Right lobe of liver (tissue), 6 donors: ENCODE measurements around the gene CYP8B1. TPM values are rescaled to one million over a fixed set of nuclear protein-coding genes. Genes with fewer than 3 reads are reported as not detected.

Experiments used
- ATAC-seq, 4 donors: fragments of 200-7000 bp; cut with Tn5 transposase; one replicate each; pipeline ENCODE4 v1.9.1; 2020; ENCODE audit warnings: mild to moderate bottlenecking in 4 of 4, moderate library complexity in 4 of 4
- DNase-seq, 3 donors: peaks; one replicate each; pipeline ENCODE4 v3.0.0-alpha.2; 2020
- H3K27ac ChIP-seq, 3 donors: fragments of 200-600 bp; one replicate each; pipeline ENCODE4 v1.8.0; 2022
- H3K27me3 ChIP-seq, 2 donors: fragments of 200-600 bp; one replicate each; pipeline ENCODE4 v1.8.0; 2022
- H3K36me3 ChIP-seq, 4 donors: fragments of 200-600 bp; sonication (generic) in 1 of 4; one replicate each; pipeline versions ENCODE4 v1.5.1 to v1.8.0; 2017 to 2022; ENCODE audit warnings: control low read depth in 1 of 4
- H3K4me1 ChIP-seq, 4 donors: fragments of 200-600 bp; sonication (generic) in 1 of 4; one replicate each; pipeline versions ENCODE4 v1.5.1 to v1.8.0; 2017 to 2022; ENCODE audit warnings: control low read depth in 1 of 4
- H3K4me3 ChIP-seq, 3 donors: fragments of 200-600 bp; one replicate each; pipeline ENCODE4 v1.8.0; 2022
- H3K9me3 ChIP-seq, 4 donors: fragments of 200-600 bp; sonication (generic) in 1 of 4; one replicate each; pipeline versions ENCODE4 v1.5.1 to v1.8.0; 2017 to 2022; ENCODE audit warnings: control low read depth in 1 of 4
- CTCF ChIP-seq, 4 donors: fragments of 200-600 bp in 3 of 4; fragments of 450-650 bp in 1 of 4; IDR thresholded peaks; one replicate each; pipeline versions ENCODE4 v1.5.1 to v1.8.0; 2016 to 2022; ENCODE audit warnings: antibody characterized with exemption in 4 of 4, mild to moderate bottlenecking in 2 of 4
- POLR2A ChIP-seq: fragments of 450-650 bp; IDR thresholded peaks from one replicate; pipeline ENCODE4 v1.6.1; 2017; ENCODE audit warnings: antibody characterized with exemption, mild to moderate bottlenecking
- WGBS: methylation state at CpG from one replicate; pipeline ENCODE4 v1.1.6; 2018; ENCODE audit warnings: low coverage, low lambda C conversion rate; ENCODE audit not compliant: insufficient coverage; ENCODE audit errors: missing lambda C conversion rate; 5-methylcytosine and 5-hydroxymethylcytosine counted together
- intact Hi-C, 2 donors: fragments of 100-400 bp; cut with DNase I; formaldehyde crosslinking; loops; one replicate each; pipeline versions ENCODE4 v1.11.2 to v1.14.1; 2022
- total RNA-seq, 6 experiments: library from RNA; depleted of rRNA in 2 of 6; stranded (reverse); fragments of >200 nt in 2 of 6; fragmentation: NEBNext Ultra II Directional in 3 of 6; extraction: Animal tissue kit (Norgen Biotek cat#: 25700) in 3 of 6; gene quantifications; one replicate each; pipeline versions ENCODE4 v1.1.0 to v1.2.4, GENCODE V29; 2016 to 2023
- donor health status: DM: no; HTN: yes; CAD: no.
- donor health status: DM: no; HTN: no; CAD: no.
- donor health status: DM: no; HTN: no; CAD: no.
- donor health status: DM: no; HTN: yes; CAD: no.
- donor health status: DM: no; HTN: yes; CAD: no.

CYP8B1 gene
- total RNA-seq, 6 experiments from 2014 or later = 237 to 478 (median 308) TPM

- H3K4me3 ChIP-seq = peak overlapping the region; percentile 37 to 80 (median 77)
Observed at GRCh38 chr3:42871592-42872196, 4.0 kb downstream of the CYP8B1 start.

GRCh38 chr3:42868841-42869240 is 6.8 kb downstream of the CYP8B1 start:
- no peak for DNase-seq
- Histone ChIP-seq H3K4me1 (peaks cover 0 to 35% (median 0%) of the 10 kb centered on the region in 4 donors), H3K27me3 (no peaks in the 10 kb centered on the region), H3K9me3 (no peaks in the 10 kb centered on the region), H3K4me3 (no peak overlapping the region), H3K27ac (no peak overlapping the region), H3K36me3 (no peaks in the 10 kb centered on the region)
- intact Hi-C loops = no loop called here
- no peak for ATAC-seq
- TF ChIP-seq POLR2A (no peak), CTCF (IDR thresholded peaks at IDR 0.05) (no peak)
- WGBS = 66% methylated on average over 5 of the region's 5 CpGs

More at GRCh38 chr3:42871592-42872196, 4.0 kb downstream of the CYP8B1 start:
- Histone ChIP-seq H3K4me1 (peaks cover 0 to 34% (median 3%) of the 10 kb centered on the region in 4 donors), H3K9me3 (no peaks in the 10 kb centered on the region), H3K36me3 (no peaks in the 10 kb centered on the region), H3K27me3 (no peaks in the 10 kb centered on the region), H3K27ac (peak overlapping the region; percentile 91 to 98 (median 93))
- 8% methylated on average over 3 of the region's 5 CpGs for WGBS
- DNase-seq = peak in 2 of 3 donors; percentile 73 to 82
- ATAC-seq = peak in 1 of 4 donors; percentile 31
- no peak for TF ChIP-seq CTCF (IDR thresholded peaks at IDR 0.05)
- TF ChIP-seq POLR2A = peak; percentile 21
- intact Hi-C loops = no loop called here

- H3K9me3 ChIP-seq = no peaks in the 10 kb centered on the region
- H3K4me3 ChIP-seq = no peak overlapping the region
- no peaks in the 10 kb centered on the region for H3K36me3 ChIP-seq
- peaks cover 0 to 32% (median 0%) of the 10 kb centered on the region in 4 donors for H3K4me1 ChIP-seq
- 42% methylated on average over 7 of the region's 7 CpGs for WGBS
- peak overlapping the region; percentile 47 to 73 (median 50) for H3K27ac ChIP-seq
- TF ChIP-seq CTCF (IDR thresholded peaks at IDR 0.05) = no peak
- no peak for TF ChIP-seq POLR2A
- ATAC-seq (peak; percentile 30 to 53 (median 42)), DNase-seq (no peak)
- intact Hi-C loops = no loop called here
- no peaks in the 10 kb centered on the region for H3K27me3 ChIP-seq
Observed at GRCh38 chr3:42867138-42867537, 8.5 kb downstream of the CYP8B1 start.

- intact Hi-C loops = no loop called here
- 100% methylated on average over 1 of the region's 8 CpGs for WGBS
- ATAC-seq = no peak
- H3K4me1 ChIP-seq = peaks cover 0 to 21% (median 0%) of the 10 kb centered on the region in 4 donors
- H3K27ac ChIP-seq = no peak overlapping the region
- no peaks in the 10 kb centered on the region for H3K9me3 ChIP-seq
- DNase-seq = no peak
- TF ChIP-seq CTCF (IDR thresholded peaks at IDR 0.05) = no peak
- no peaks in the 10 kb centered on the region for H3K27me3 ChIP-seq
- no peak overlapping the region for H3K4me3 ChIP-seq
- H3K36me3 ChIP-seq = no peaks in the 10 kb centered on the region
Observed at GRCh38 chr3:42865256-42865655, 10.4 kb downstream of the CYP8B1 start.
